GM21723 (cell line): Measurements from ENCODE around the gene OR4D6.
"Not testable (repeated sequence)": the region's sequence is repeated elsewhere in the genome, so short reads cannot be mapped to it uniquely, and the experiment has no call there.

Source experiments
- ATAC-seq: cut with Tn5 transposase; IDR thresholded peaks from one replicate; pipeline ENCODE4 v1.9.1; 2021; ENCODE audit warnings: mild to moderate bottlenecking, moderate library complexity; ENCODE audit not compliant: unreplicated experiment

The OR4D6 gene

DNA sequence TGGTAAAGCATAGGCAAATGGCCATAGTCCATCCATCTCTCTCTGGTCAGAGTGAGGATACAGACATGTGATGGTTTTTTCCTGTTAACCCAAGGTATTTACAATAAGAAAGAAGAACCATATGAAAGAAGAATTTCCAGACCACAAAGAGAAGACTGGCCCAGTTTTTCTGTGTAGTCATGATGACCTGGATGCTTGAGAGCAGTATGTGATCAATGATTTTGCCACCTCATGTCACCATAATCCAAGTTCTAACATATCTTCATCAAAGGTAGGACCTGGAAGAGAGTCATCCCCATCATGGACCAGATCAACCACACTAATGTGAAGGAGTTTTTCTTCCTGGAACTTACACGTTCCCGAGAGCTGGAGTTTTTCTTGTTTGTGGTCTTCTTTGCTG, at the start of gene OR4D6:
Gene OR4D6 (plus strand): TSS at position 301 of the 400 bp plus-strand sequence. CDS start 0 bp downstream, at position 301.
- ATAC-seq: no peak

DNA sequence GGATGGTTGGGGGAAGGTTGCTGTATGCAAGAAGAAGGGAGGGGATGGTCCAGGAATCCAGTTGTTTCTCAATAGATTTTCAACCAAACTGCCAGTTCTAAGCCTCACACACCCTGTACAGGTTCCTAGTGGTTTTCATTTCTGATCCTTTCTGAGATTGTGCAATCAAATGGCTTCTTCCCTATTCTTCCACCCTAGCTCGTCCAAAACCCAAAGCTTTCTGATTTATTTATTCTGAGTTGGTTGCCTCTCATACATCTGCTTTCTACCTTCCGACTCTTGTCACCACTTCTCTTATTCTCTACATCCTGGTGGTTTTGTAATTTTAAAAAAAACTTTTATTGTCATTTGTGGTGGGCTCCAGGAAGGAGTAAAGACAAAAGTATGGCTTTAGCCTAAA, 43.1 kb upstream of the OR4D6 start:
- no peak for ATAC-seq

DNA sequence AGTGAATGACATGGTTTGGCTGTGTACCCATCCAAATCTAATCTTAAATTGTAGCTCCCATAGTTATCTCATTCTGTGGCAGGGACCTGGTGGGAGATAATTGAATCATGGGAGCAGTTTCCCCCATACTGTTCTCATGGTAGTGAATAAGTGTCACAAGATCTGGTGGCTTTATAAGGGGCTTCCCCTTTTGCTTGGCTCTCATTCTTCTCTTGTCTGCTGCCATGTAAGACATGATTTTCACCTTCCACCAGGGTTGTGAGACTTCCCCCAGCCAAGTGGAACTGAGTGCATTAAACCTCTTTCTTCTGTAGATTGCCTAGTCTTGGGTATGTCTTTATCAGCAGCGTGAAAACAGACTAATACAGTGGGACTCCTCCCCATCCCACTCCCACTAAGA, 41.6 kb upstream of the OR4D6 start:
- no peak for ATAC-seq

DNA sequence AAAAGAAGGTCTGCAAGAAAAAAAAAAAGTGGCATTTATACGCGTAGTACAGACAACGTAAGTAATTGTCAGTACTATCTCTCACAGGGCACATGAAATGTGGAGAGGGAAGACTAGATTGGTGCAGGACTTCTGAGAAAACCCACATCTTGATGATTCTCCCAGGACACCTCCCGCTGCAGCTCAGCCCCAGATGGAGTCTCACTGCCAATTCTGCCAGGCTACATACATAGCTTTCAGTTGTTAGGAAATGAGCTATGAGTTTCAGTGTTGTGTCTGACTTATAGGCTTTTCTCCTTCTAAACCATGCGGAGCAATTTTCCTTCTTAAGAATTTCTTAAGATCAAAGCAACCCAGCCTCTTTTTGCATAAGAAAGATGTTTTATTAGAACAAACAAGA, 40.1 kb upstream of the OR4D6 start:
- ATAC-seq: no peak

DNA sequence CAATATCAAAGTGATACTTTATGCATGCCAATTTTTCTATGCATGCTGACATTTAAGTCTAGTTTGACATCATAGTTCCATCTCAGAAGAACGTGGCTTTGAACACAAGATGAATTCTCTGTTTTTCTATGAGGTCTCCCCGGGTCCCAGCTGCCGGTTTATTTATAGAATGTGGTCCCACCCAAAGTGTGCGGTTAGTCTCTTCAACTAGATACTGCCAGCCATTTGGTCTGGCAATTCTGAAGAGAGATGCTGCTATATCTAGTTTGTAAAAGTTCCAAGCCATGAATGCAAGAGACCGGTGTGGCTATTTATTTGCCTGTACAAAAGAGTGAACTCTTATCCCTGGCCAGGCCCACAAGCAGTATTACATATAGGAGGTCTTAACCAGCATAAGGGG, 39.7 kb upstream of the OR4D6 start:
- no peak for ATAC-seq

DNA sequence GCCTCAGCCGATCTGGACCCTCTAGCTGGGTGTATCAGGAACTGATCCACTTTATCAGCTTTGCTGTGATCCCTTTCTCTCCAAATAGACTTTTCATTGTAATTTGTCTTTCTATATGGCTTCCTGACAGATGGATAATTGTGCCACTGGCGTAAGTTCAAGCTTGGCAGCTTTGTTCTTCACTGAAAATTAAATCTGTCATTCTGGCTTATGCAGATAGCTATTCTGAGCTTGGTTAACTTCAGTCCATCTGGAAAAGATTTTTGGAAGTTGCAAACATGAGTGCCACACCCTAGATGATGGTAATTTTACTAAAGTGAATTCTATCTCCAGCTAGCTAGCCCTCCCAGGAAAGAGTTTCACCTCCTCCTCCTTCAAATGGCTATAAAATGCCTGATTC, 38.6 kb upstream of the OR4D6 start:
- ATAC-seq: no peak

DNA sequence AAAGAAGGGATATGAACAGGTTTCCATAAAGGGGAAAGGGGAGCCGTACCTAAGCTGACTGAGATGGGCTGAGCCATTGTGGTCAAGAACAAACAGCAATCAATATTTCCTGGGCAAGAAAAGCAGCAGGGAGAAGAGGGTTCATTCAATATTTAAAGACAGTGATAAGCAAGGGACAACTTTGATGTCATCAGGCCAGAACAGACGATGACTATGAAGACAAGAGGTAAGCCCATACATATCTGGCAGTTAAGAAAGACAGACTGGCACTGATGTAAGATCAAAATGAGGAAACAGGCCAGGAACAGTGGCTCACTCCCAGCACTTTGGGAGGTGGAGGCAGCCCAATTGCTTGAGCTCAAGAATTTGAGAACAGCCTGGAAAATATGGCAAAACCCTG, 32.9 kb upstream of the OR4D6 start:
- no peak for ATAC-seq

DNA sequence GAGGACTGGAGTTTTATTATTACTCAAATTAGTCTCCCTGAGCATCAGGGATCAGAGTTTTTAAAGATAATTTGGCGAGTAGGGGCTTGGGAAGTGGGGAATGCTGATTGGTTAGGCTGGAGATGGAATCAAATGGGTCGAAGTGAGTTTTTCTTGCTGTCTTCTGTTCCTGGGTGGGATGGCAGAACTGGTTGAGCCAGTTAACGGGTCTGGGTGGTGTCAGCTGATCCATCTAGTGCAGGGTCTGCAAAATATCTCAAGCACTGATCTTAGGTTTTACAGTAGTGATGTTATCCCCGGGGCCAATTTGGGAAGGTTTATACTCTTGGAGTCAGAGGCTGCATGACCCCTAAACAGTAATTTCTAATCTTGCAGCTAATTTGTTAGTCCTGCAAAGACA, 31.6 kb upstream of the OR4D6 start:
- ATAC-seq: no peak

DNA sequence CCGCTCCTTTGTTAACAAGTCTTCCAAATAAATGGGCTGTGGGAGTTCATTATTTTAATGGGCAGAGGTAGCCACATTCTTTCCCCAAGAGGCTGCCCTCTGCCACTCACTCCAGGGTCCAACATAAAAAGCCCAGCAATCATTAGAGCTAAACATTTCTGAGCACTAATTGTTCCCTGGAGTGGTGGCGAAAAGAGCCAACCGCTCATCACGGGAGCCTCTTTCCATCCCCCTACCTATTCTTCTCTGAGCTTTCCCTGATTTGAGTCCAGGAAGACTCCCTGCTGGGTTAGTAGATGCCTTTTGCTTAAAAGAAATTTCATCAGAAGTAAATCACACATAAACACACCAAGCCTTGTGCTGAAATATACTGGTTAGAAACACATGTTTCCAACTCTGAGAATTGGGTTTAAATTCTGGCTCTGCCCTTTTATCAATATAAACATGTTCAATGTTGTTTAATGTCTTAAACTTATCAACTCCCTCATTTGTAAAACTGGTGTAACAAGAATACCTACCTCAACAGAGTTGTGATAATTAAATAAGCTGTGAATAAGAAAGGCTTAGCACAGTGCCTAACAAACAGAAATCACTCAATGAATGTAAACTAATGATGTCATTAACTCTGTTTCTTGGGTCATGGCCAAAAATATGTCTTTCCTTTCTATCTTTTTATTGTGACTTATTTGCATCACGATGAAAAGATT, 30.2 kb upstream of the OR4D6 start, which contains the start of gene OR5A2:
Gene OR5A2 (minus strand): TSS at position 53 of the 707 bp plus-strand sequence. CDS start 3,460 bp downstream, outside the sequence.
- ATAC-seq: no peak

DNA sequence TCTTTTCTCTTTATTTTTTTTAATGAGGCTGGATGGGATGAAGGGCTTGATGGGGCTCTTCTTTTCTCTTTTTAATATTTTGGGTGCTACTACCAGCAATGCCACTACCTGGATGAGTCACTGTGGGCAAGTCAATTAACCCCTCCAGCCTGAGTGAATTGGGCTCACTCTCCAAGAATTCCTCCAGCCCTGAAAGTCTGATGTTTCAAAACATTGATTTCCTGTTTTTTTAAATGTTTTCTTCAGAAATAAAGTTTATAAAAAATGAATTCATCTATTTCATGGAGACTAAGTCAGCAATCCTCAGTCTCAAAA, 29.7 kb upstream of the OR4D6 start:
- ATAC-seq: no peak

DNA sequence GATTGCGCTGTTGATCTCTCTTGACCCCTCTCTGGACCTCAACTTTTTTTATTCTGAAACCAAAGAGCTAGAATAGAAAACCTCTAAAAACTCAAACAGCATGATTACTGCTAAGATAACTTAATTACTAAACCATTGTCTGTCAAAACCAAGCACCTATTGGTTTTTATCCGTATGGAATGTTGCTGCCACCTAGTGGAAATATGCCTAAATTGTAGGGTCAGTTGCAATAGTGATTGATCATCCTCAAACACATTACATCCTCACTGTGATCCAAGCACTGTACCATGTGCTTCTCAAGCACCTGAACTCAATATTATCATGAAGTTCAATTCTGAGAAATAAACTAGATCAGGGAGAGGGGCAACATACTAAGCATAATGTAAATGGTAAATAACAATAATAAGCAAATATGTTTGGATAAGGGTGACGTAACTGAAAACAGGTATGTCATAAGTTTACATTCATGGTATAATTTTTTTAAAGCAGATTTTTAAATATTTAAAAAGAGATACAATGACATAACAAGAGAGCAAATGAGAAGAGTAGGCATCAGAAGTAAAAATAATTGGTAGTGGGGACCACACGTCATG, 26.7 kb upstream of the OR4D6 start:
- ATAC-seq: peak; percentile 77

DNA sequence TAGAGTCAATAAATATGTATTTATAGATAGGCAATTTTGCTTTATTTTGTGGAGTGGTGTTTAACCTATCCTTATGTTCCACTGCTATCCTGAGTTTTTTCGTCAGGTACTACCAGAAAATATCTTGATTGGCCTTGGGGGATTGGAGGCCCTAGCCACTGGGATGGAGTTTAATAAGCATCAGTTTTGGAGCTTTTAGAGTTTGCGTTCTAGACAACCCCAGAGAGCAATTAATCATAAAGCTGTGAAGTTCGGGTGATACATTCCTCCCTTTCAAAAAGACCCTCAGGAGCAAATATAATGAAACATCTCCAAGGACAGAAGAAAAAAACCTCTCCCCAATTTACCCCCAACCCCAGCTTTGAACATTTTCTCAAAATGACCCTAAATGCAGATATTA, 20.6 kb upstream of the OR4D6 start, which contains the start of gene OR5A1:
Gene OR5A1 (plus strand): TSS at position 301 of the 400 bp plus-strand sequence. CDS start 6,700 bp downstream, outside the sequence.
- ATAC-seq: no peak

DNA sequence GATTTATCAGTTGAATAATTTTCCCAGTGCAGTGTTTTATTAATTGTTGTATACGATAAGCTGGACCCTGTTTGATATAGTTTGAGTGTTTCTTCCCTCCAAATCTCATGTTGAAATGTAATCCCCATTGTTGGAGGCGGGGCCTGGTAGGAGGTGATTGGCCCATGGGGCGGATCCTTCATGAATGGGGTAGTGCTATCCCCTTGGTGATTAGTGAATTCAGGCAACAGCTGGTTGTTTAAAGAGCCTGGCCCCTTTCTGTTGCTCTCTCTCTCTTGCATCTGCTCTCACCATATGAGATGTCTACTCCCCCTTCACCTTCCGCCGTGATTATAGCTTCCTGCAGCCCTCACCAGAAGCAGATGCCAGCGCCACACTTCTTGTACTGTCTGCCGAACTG, 19.0 kb upstream of the OR4D6 start:
- ATAC-seq: no peak

DNA sequence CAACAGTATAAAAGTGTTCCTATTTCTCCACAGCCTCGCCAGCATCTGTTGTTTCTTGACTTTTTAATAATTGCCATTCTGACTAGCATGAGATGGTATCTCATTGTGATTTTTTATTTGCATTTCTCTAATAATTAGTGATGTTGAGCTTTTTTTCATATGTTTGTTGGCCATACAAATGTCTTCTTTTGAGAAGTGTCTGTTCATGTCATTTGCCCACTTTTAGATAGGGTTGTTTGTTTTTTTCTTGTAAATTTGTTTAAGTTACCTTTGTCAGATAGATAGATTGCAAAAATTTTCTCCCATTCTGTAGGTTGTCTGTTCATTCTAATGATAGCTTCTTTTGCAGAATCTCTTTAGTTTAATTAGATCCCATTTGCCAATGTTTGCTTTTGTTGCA, 11.1 kb upstream of the OR4D6 start:
- ATAC-seq: not testable (repeated sequence)

DNA sequence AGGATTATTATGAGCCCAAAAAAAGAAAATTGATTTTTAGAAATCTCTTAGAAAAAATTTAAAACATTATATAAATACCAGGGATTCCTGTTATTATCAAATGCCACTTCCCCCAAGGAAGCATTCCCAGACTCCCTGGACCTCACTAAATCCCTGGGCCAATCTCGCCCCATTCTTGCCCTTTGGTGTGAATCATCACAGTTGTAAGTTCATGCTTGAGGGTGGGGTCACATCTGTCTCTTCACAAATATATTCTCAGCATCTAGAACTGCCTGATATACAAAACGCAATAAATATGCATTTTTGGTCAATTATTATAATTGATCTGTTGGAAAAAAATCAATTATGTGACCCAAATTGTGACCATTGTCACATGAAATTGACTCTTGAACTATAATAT, 8.3 kb upstream of the OR4D6 start:
- ATAC-seq: no peak

DNA sequence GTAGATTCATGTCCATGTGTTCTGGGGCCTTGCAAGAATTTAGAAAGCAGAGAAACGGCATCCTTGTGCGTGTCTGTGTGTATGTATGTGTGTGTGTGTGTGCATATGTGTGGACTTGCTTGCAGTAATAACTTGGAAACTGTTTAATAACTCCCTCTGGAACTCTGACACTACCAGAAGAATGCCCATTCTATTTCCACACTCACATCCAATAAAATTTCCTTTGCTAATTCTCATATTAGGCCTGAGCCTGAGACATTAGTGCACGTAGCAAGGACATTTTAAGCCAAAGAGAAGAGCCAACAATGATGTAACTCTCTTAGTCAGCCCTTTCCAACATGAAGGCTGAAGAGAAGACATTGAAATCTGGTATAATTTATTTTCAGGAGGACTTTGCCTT, 3.2 kb downstream of the OR4D6 start:
- no peak for ATAC-seq

DNA sequence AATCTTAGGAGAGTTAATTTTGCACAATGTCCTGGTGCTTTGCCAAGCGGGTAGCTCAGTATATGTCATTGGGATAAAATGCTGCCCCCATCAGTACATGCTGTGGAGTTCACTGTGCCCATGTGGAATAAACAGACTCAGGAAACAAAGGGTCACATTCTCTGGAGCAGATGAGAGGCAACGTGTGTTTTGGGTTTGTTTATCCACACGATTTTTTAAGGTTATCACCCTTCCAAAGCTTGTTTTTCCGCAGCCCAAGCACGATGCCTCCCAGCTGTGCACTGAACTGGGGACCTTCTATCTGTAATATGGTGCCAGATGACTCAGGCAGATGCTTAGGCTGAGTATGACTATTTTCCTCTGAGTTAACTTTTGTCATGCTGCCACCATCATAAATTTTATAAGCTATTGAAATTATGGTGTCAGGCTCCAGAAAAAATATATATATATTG, 6.5 kb downstream of the OR4D6 start:
- ATAC-seq: no peak

DNA sequence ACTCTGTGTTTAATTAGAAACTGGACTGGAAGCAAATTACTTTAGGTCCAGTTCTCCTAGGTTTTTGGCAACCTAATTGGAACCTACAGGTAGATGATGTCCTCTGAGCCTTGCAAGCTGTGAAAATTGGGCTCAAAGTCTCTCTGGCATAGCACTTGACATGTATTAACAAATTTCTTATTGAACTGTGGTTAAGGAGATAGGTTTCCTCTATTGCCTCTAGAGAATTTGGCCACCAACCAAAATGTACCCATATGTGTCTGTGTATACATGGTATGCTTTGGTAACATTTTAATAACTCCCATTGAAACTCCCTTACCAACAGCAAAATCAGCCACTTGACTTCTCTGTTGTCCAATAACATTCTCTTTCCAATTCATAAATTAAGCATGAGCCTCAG, 16.3 kb downstream of the OR4D6 start, which contains the start of gene OR4D10:
Gene OR4D10 (plus strand): TSS at position 301 of the 400 bp plus-strand sequence. CDS start 4,115 bp downstream, outside the sequence.
- no peak for ATAC-seq

DNA sequence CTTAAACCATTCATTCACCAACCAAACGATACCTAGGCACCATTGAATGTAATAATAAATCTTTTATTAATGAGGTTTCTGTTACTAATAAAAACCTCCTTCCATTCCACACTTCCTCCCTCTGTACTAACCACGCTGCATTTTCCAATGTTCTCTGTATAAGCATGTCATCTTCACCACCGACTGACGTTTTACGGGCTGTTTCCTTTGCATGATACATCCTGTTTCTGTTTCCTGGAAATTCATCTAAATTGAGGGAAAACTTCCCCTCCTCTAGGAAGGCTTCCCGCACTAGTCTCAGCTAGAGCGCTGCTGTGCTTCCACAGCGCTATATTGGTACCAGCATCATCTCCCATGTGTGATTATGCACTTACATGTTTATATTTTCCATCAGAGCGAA, 18.4 kb downstream of the OR4D6 start:
- ATAC-seq: no peak

DNA sequence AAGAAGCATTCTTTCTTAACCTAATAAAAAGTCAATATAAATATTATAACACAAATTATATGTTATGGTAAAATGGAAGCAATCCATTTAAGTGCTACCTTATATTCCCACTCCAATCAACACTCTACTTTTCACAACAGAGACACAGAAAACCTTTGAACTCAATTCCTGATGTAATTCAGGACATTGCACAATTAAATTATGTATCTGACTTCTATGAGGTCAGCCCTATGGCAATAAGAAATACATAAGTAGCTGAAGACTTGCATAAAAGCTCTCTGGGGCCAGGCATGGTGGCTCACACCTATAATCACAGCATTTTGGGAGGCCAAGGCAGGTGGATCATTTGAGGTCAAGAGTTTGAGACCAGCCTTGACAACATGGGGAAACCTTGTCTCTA, 23.1 kb downstream of the OR4D6 start:
- ATAC-seq: no peak

DNA sequence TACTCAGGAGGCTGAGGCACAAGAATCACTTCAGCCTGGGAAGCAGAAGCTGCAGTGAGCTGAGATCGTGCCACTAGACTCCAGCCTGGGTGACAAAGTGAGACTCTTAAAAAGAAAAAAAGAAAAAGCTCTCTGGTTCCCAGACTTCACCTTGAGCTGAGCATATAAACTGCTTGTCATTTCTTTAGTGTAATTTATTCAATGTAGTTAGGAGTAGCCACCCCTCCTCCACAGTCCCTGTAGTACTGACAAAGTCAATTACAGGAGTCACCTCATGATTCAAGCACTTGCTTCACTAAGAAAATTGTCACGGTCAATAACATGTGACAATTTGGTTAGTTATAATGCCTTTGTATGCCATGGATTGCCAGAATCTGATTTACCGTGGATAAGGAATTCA, 23.6 kb downstream of the OR4D6 start:
- ATAC-seq: no peak

DNA sequence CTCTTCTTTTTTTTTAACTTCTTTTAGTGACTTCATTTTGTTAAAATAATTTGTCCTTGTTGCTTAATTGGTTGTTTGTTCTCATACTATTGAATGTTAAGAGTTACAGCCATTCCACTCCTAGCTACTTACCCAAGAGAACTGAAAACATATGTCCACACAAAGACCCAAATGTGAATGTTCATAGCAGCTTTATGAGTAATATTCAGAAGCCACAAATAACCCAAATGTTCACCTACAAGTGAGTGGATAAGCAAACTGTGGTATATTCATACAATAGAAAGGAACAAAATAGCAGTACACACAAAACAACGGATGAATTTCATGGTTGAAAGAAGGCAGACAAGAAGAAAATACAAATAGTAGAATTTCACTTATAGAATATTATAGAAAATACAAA, 45.2 kb downstream of the OR4D6 start:
- ATAC-seq: no peak

DNA sequence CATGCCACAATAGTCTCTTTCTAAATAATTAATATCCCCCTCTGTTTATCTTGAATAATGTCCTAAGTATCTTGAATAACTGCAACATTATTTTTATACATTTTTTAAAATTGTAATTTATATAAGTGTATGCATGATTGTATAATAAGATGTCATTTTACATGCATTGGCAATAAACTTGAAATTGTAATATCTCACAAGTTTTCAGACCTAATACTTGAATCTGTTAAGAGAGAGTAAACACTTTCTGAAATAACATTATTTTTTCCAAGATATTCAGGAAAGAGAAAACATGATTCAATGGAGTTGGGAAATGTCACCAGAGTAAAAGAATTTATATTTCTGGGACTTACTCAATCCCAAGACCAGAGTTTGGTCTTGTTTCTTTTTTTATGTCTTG, 46.5 kb downstream of the OR4D6 start, which contains the start of gene OR4D11:
Gene OR4D11 (plus strand): TSS at position 301 of the 400 bp plus-strand sequence. CDS start 0 bp downstream, at position 301.
- ATAC-seq: no peak
